DND-41 (cell line): ENCODE measurements around the gene MMADHC.

Experiments
- EZH2 ChIP-seq: IDR thresholded peaks from 3 replicates; pipeline ENCODE4 v1.6.1; 2012; ENCODE audit warnings: borderline replicate concordance, low read depth, mild to moderate bottlenecking, moderate library complexity, low read length, inconsistent platforms; ENCODE audit not compliant: severe bottlenecking
- TF ChIP-seq, protein P1 (sequence below): IDR thresholded peaks from 2 replicates; pipeline ENCODE4 v1.5.1; 2012; ENCODE audit warnings: borderline replicate concordance, low read length, moderate library complexity, mild to moderate bottlenecking; ENCODE audit not compliant: poor library complexity, severe bottlenecking; ENCODE audit errors: extremely low read depth

DNA sequence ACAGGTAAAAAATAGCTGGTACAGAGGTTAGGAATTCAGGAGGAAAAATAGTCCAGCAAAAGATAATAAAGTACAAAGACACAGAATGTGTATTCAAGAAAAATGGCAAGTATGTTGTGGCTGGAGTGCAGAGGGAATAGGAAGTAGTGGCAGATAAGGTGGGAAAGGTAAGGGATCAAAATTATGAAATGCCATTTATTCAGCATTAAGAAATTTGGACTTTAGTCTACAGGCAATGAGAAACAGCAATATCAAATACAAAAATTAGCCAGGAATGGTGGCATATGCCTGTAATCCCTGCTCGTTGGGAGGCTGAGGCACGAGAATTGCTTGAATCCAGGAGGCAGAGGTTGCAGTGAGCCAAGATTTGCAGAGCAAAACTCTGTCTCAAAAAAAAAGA lies 10.3 kb downstream of the MMADHC start:
- TF ChIP-seq, protein P1, sequence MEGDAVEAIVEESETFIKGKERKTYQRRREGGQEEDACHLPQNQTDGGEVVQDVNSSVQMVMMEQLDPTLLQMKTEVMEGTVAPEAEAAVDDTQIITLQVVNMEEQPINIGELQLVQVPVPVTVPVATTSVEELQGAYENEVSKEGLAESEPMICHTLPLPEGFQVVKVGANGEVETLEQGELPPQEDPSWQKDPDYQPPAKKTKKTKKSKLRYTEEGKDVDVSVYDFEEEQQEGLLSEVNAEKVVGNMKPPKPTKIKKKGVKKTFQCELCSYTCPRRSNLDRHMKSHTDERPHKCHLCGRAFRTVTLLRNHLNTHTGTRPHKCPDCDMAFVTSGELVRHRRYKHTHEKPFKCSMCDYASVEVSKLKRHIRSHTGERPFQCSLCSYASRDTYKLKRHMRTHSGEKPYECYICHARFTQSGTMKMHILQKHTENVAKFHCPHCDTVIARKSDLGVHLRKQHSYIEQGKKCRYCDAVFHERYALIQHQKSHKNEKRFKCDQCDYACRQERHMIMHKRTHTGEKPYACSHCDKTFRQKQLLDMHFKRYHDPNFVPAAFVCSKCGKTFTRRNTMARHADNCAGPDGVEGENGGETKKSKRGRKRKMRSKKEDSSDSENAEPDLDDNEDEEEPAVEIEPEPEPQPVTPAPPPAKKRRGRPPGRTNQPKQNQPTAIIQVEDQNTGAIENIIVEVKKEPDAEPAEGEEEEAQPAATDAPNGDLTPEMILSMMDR: no peak
- no peak for TF ChIP-seq EZH2
